Natural killer cell (primary cell): ENCODE results near the gene ZNF672. TPM values are rescaled to one million over a fixed set of nuclear protein-coding genes. Genes with fewer than 3 reads are reported as not detected.

Experiments used
- ATAC-seq, 3 donors: fragments of 150-1000 bp in 2 of 3; fragments of 200-7000 bp in 1 of 3; cut with Tn5 transposase; 1 replicate in 1 of 3; 2 replicates in 2 of 3; pipeline ENCODE4 v1.10.0; 2021; ENCODE audit warnings: mild to moderate bottlenecking in 2 of 3, moderate library complexity in 2 of 3
- DNase-seq, 2 donors: peaks; one replicate each; pipeline versions ENCODE4 v3.0.0 to v3.0.0-alpha.2; 2013 to 2021; ENCODE audit warnings: mixed read lengths in 1 of 2
- H3K27ac ChIP-seq: one replicate; pipeline ENCODE4 v1.5.1; 2013; ENCODE audit warnings: mild to moderate bottlenecking, low read length
- H3K27me3 ChIP-seq: one replicate; pipeline ENCODE4 v1.6.1; 2013; ENCODE audit warnings: low read length; ENCODE audit not compliant: control insufficient read depth, insufficient read depth
- H3K36me3 ChIP-seq: one replicate; pipeline ENCODE4 v1.6.1; 2013; ENCODE audit warnings: low read length; ENCODE audit not compliant: control insufficient read depth, insufficient read depth
- H3K4me1 ChIP-seq: one replicate; pipeline ENCODE4 v1.6.1; 2013; ENCODE audit warnings: low read length; ENCODE audit not compliant: control insufficient read depth, insufficient read depth
- H3K4me3 ChIP-seq: one replicate; pipeline ENCODE4 v1.5.1; 2013; ENCODE audit warnings: low read length
- H3K9me3 ChIP-seq: one replicate; pipeline ENCODE4 v1.6.1; 2013; ENCODE audit warnings: low read length; ENCODE audit not compliant: control insufficient read depth, insufficient read depth
- H3K27ac Mint-ChIP-seq, 2 donors: one replicate each; pipeline ENCODE4 v1.8.0; 2022; ENCODE audit warnings: mild to moderate bottlenecking in 2 of 2, mixed read lengths in 2 of 2, moderate library complexity in 1 of 2
- H3K27me3 Mint-ChIP-seq, 2 donors: one replicate each; pipeline ENCODE4 v1.8.0; 2022; ENCODE audit warnings: low read depth in 2 of 2, mixed read lengths in 2 of 2
- H3K36me3 Mint-ChIP-seq: one replicate; pipeline ENCODE4 v1.8.0; 2022; ENCODE audit warnings: mixed read lengths
- H3K4me1 Mint-ChIP-seq, 2 donors: one replicate each; pipeline ENCODE4 v1.8.0; 2022; ENCODE audit warnings: mixed read lengths in 2 of 2
- H3K4me3 Mint-ChIP-seq: one replicate; pipeline ENCODE4 v1.8.0; 2022; ENCODE audit warnings: mild to moderate bottlenecking, moderate library complexity, mixed read lengths
- H3K9me3 Mint-ChIP-seq, 2 donors: one replicate each; pipeline ENCODE4 v1.8.0; 2022; ENCODE audit warnings: mixed read lengths in 2 of 2
- CTCF ChIP-seq: fragments of 200-600 bp; IDR thresholded peaks from one replicate; pipeline ENCODE4 v1.8.0; 2022; ENCODE audit warnings: antibody characterized with exemption
- whole genome bisulfite sequencing: methylation state at CpG from one replicate; pipeline ENCODE4 v1.1.7; 2013; ENCODE audit warnings: missing lambda C conversion rate; ENCODE audit not compliant: insufficient coverage; 5-methylcytosine and 5-hydroxymethylcytosine counted together
- intact Hi-C: fragments of 100-400 bp; cut with micrococcal nuclease; formaldehyde crosslinking; loops from one replicate; pipeline ENCODE4 v1.14.2; 2022
- total RNA-seq, 4 donors: library from RNA; stranded (reverse); fragments of 120-200 nt in 1 of 4; gene quantifications; one replicate each; pipeline versions ENCODE4 v1.2.3 to v1.2.4, GENCODE V29; 2013 to 2022

The ZNF672 gene
- total RNA-seq, 3 donors from 2014 or later (not counting 1 experiment from before 2014, with no cell fraction given): 29.0 to 41.8 (median 38.7) TPM

GRCh38 chr1:248841702-248842395, 3.8 kb downstream of the ZNF672 start:
- H3K4me3 Mint-ChIP-seq: peak overlapping the region; percentile 25
- intact Hi-C loops: no loop called here
- 75% methylated on average over 12 of the region's 12 CpGs for WGBS
- no peaks in the 10 kb centered on the region for H3K9me3 Mint-ChIP-seq
- Histone ChIP-seq H3K4me1 (peaks cover 24% of the 10 kb centered on the region), H3K4me3 (no peak overlapping the region), H3K27me3 (no peaks in the 10 kb centered on the region), H3K27ac (no peak overlapping the region), H3K9me3 (no peaks in the 10 kb centered on the region), H3K36me3 (peaks cover 25% of the 10 kb centered on the region)
- ATAC-seq (no peak), DNase-seq (peak in 1 of 2 donors; percentile 70)
- peak overlapping the region; percentile 41 for H3K27ac Mint-ChIP-seq
- TF ChIP-seq CTCF: peak; percentile 56
- no peaks in the 10 kb centered on the region for H3K27me3 Mint-ChIP-seq
- H3K36me3 Mint-ChIP-seq: no peaks in the 10 kb centered on the region
- peaks cover 10 to 27% of the 10 kb centered on the region in 2 donors for H3K4me1 Mint-ChIP-seq

- no peak for DNase-seq
- Mint-ChIP-seq H3K36me3 (no peaks in the 10 kb centered on the region), H3K27me3 (no peaks in the 10 kb centered on the region)
Observed at GRCh38 chr1:248842781-248843331, 4.8 kb downstream of the ZNF672 start.

GRCh38 chr1:248843687-248844086, 5.7 kb downstream of the ZNF672 start:
- H3K36me3 ChIP-seq: peaks cover 38% of the 10 kb centered on the region
- no peak for DNase-seq
- H3K36me3 Mint-ChIP-seq: no peaks in the 10 kb centered on the region

More at GRCh38 chr1:248842781-248843331, 4.8 kb downstream of the ZNF672 start:
- no peak for ATAC-seq
- peaks cover 10 to 27% of the 10 kb centered on the region in 2 donors for H3K4me1 Mint-ChIP-seq
- no peaks in the 10 kb centered on the region for H3K9me3 ChIP-seq
- intact Hi-C loops: no loop called here
- H3K36me3 ChIP-seq: peaks cover 31% of the 10 kb centered on the region
- no peak overlapping the region for H3K4me3 ChIP-seq
- peaks cover 17% of the 10 kb centered on the region for H3K4me1 ChIP-seq
- H3K4me3 Mint-ChIP-seq: no peak overlapping the region
- H3K27ac ChIP-seq: no peak overlapping the region
- no peak for TF ChIP-seq CTCF
- no peak overlapping the region for H3K27ac Mint-ChIP-seq
- H3K9me3 Mint-ChIP-seq: no peaks in the 10 kb centered on the region
- 87% methylated on average over 7 of the region's 8 CpGs for WGBS
- H3K27me3 ChIP-seq: no peaks in the 10 kb centered on the region

More at GRCh38 chr1:248843687-248844086, 5.7 kb downstream of the ZNF672 start:
- Histone ChIP-seq H3K9me3 (no peaks in the 10 kb centered on the region), H3K27ac (no peak overlapping the region), H3K27me3 (no peaks in the 10 kb centered on the region), H3K4me1 (peaks cover 16% of the 10 kb centered on the region), H3K4me3 (no peak overlapping the region)
- Mint-ChIP-seq H3K27ac (no peak overlapping the region), H3K9me3 (no peaks in the 10 kb centered on the region), H3K27me3 (no peaks in the 10 kb centered on the region), H3K4me1 (peaks cover 10 to 27% of the 10 kb centered on the region in 2 donors), H3K4me3 (no peak overlapping the region)
- no peak for ATAC-seq
- intact Hi-C loops: no loop called here
- WGBS: 98% methylated on average over 2 of the region's 3 CpGs
- TF ChIP-seq CTCF: no peak
